NCI-H1417 (cell line): ENCODE data around the gene TMEM79.
"Not testable (repeated sequence)": the region's sequence is repeated elsewhere in the genome, so short reads cannot be mapped to it uniquely, and the experiment has no call there.

Experiments used
- DNase-seq, 3 experiments: peaks; one replicate each; lab custom pipeline; 2025; lab: John Stamatoyannopoulos, UW

Gene TMEM79

GRCh38 chr1:156308078-156308477, 24.0 kb downstream of the TMEM79 start:
- DNase-seq, result no peak

- peak in 1 of 3 experiments; percentile 14 for DNase-seq
Measured at GRCh38 chr1:156310962-156311361, 26.8 kb downstream of the TMEM79 start.

DNA sequence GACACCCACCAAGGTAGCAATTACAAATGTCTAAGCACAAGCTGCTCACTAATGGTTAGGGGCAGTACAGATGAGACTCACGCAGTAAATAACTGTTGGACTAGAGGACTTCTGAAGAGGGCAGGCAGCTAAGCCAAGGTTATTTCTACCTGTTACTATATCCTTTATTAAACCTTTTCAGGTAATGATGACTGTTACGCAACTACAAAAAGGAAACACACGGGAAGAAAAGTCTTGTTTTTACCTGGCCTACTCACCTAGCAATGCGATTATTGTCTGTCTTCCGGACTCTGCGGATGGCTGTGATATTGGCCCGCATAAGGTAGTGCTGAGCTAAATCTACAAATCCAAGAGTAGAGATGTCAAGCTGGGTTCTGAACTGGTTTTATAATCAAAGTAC, 32.8 kb downstream of the TMEM79 start:
- no peak for DNase-seq

GRCh38 chr1:156319664-156320063, 35.5 kb downstream of the TMEM79 start:
- peak in 1 of 3 experiments; percentile 37 for DNase-seq

DNA sequence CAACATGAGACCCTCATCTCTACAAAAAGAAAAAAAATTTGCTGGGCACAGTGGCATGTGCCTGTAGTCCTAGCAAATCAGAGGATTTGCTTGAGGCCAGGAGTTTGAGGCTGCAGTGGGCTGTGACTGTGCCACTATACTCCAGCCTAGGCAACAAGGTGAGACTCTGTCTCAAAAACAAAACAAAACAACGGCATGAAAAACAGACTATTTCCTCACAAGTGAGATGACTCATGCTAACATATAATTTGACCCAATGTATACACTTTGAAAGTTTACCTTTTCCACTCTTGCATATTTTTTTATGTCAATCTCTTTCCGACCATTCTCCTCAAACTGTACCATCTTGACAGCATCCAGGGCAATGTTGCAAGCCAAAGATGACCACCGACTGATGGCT, 36.4 kb downstream of the TMEM79 start:
- DNase-seq, result no peak

DNA sequence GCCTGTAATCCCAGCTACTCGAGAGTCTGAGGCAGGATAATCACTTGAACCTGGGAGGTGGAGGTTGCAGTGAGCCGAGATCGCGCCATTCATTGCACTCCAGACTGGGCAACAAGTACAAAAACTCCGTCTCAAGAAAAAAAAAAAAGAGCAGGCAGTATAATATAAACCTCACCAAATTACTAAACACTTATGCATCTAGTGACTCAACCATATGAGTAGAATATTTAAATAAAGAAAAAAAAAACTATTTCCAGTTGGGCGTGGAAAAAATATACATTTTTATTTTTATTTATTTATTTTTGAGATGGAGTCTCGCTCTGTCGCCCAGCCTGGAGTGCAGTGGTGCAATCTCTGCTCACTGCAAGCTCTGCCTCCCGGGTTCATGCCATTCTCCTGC, 39.1 kb downstream of the TMEM79 start:
- DNase-seq, result not testable (repeated sequence)

DNA sequence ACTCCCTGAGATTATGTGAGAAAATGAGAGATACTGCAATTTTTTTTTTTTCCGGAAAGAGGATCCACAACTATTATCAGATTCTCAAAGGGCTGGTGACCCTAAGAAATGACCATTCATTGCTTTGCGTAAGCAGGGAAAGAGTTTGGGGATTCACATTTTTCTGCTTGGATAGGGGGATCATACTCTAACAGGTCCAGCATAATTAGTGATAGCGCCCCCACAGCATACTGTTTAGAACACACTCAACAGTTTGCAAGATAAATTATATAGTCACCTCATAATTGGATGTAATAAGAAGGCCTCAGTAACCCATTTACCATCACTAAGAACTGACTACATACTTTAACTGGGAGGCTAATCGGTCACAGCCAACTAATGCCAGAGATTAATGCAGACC, 52.1 kb downstream of the TMEM79 start:
- no peak for DNase-seq

- DNase-seq, result peak in 1 of 3 experiments; percentile 55
Measured at GRCh38 chr1:156337052-156337887, 53.1 kb downstream of the TMEM79 start.

GRCh38 chr1:156337888-156338179, 53.7 kb downstream of the TMEM79 start:
- no peak for DNase-seq

DNA sequence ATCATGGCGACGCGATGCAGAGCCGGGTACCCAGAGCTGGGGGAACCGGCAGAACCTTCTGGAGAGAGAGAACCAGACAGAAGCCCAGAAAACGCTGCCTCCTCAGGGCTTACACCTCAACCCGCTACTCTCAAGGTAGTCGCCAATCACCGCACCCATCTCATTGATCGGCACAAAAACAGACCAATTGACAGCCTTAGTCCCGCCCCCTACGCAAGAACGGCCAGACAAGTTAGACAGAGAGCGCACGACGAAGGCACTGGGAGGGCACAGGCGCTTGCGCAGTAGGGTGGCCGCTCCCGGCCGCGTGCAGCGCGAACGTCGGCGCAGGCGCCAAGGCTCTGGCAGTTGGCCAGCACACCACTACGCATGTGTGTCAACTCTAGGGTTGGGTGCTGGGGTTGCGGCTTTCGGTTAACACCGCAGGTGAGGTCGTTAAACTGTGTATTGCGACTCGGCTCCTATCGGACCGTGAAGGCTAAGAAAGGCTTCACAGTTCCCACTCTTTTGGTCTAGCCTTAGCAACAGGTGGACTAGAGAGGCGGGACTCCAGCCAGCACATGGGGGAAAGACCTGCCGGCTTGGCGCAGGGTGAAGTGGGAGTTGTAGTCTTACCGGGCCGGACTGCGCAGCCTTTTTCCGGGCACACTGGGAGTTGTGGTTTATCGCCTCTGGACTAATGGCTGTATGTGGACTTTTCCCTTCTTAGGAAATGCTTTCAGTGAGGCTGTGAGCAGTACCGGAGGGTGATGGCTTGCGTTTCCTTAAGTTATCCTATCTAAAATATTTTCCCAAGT, 54.3 kb downstream of the TMEM79 start, which contains the start of the genes CCT3 and TSACC:
CCT3 (minus strand) TSS at position 113 of the 797 bp plus-strand sequence; CDS start at position 5, 108 bp downstream.
TSACC (plus strand) TSS at position 347 of the 797 bp plus-strand sequence. CDS start 1,232 bp downstream, outside the sequence.
- DNase-seq, result peak; percentile 100
